MV-4-11 (cell line): ENCODE results near the gene USP48.
"Not testable (repeated sequence)": the region's sequence is repeated elsewhere in the genome, so short reads cannot be mapped to it uniquely, and the experiment has no call there.

Experiments used
- DNase-seq: peaks from one replicate; lab custom pipeline; 2025; lab: John Stamatoyannopoulos, UW

The USP48 gene

GRCh38 chr1:21774835-21775549, 8.0 kb downstream of the USP48 start:
- no peak for DNase-seq

- peak; percentile 7 for DNase-seq
These were observed 9.4 kb downstream of the USP48 start for GRCh38 chr1:21773585-21773984.

DNA sequence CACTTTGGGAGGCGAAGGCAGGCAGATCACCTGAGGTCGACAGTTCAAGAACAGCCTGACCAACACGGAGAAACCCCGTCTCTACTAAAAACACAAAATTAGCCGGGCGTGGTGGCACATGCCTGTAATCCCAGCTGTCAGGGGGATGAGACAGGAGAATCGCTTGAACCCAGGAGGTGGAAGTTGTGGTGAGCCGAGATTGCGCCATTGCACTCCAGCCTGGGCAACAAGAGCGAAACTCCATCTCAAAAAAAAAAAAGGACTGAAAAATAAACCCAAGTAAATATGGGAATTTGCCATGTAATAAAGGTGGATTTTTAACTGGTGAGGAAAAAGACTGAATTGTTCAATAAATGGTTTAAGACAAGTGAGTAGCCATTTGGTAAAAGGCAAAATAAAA, 11.3 kb downstream of the USP48 start:
- DNase-seq = peak; percentile 59

GRCh38 chr1:21770602-21771001, 12.3 kb downstream of the USP48 start:
- not testable (repeated sequence) for DNase-seq

- no peak for DNase-seq
These were observed 12.7 kb downstream of the USP48 start for GRCh38 chr1:21770201-21770600.

DNA sequence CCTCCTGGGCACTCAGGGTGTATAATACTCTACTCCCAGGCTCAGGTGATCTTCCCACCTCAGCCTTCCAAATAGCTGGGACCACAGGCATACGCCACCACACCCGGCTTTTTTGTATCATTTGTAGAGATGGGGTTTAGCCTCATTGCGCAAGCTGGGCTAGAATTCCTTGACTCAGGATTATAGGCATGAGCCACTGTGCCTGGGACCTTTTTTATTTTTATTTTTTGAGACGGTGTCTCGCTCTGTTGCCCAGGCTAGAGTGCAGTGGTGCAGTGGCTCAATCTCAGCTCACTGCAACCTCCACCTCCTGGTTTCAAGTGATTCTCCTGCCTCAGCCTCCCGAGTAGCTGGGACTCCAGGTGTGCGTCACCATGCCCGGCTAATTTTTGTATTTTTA, 15.8 kb downstream of the USP48 start:
- DNase-seq = not testable (repeated sequence)

DNA sequence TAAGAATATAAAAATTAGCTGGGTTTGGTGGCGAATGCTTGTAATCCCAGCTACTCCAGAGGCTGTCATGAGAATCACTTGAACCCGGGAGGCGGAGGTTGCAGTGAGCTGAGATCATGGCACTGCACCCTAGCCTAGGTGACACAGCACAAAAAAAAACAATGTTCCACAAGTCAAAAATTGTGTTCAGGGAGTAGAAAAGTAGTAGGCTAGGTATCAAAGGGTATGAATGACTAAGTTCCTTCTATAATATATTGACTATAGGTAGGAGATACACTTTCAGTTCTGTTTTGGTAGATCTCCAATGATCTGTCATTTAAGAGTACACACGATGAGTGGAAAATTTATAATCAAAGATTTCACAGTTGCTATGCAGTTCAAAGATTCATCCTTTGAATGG, 16.7 kb downstream of the USP48 start:
- DNase-seq = no peak

DNA sequence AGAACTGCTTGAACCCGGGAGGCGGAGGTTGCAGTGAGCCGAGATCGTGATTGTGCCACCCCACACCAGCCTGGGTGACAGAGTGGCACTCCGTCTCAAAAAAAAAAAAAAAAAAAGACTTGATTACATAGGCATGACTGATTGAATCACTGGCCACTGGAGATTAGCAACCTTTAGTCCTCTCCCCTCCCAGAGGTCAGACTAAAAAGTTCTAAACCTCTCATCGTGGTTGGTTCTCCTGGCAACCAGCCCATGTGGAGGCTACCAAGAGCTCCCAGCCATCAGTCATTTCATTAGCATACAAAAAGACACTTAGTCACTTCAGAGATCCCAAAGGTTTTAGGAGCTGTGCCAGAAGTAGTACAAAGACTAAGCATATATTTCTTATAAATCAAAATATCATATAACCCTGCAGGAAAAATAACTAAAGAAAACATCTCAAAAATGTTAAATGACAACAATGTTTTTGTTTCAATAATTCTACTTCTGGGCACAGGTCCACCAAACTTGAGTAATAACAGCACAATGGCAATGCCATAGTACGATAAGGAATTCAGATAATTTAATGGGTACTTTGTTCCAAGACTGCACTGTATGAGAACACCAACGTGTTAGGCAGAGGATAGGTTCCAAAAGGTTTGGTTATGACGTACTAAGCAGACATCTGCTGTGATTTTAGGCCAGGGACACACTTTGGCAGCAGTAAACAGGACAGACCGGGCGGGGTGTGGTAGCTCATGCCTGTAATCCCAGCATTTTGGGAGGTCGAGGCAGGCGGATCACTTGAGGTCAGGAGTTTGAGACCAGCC, 18.1 kb downstream of the USP48 start:
- DNase-seq = peak; percentile 90

DNA sequence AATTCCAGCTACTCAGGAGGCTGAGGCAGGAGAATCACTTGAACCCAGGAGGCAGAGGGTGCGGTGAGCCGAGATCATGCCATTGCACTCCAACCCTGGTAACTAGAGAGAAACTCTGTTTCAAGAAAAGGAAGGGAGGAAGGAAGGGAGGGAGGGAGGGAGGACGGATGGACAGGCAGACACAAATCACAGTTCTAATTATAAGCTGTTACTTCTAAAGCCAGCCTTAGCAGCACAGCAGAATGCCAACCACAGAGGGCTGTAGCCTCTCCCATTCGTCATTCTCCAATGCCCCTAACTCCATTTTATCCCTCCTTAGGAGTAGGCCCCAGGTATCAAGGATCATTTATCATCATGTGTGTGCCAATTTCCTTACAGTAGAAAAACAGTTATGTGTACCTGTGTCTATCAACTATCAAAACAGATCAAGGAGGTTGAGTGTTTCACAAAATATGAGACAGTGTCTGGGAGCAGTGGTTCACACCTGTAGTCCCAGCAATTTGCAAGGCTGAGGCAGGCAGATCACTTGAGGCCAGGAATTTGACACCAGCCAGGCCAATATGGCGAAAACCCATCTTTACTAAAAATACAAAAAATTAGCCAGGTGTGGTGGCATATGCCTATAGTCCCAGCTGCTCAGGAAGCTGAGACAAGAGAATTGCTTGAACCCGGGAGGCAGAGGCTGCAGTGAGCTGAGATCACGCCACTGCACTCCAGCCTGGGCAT, 19.1 kb downstream of the USP48 start:
- DNase-seq = no peak

DNA sequence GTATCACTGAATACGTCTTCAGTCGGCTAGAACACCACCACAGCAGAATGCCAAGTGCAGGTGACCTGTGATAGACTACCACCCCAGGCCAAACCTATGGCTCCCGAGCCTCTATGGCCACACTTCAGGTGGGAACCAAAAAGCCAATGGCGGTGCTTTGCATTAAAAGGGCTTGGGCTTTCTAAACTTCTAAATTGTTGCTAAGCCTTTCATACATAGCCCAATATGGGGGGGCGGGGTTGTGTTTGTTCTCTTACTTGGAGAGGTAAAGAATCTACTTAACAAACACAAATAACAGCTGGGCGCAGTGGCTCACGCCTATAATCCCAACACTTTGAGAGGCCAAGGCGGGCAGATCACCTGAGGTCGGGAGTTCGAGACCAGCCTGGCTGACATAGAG, 19.7 kb downstream of the USP48 start:
- DNase-seq = no peak

- peak; percentile 46 for DNase-seq
These were observed 20.9 kb downstream of the USP48 start for GRCh38 chr1:21762022-21762404.

DNA sequence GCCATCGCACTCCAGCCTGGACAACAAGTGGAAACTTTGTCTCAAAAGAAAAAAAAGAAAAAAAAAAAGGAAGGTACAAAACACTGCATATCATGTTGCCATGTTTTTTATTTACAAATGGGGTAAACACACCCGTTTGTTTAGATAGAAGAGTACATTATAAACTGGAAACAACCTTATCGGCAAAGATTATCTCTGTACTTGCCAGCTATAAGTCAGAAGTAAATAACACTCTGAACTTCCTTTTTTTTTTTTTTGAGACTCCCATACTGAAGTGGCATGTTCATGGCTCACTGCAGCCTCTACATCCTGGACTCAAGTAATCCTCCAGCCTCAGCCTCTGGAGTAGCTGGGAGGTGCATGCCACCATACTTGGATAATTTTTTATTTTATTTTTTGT, 21.9 kb downstream of the USP48 start:
- peak; percentile 68 for DNase-seq

- no peak for DNase-seq
These were observed 23.1 kb downstream of the USP48 start for GRCh38 chr1:21759818-21760217.

DNA sequence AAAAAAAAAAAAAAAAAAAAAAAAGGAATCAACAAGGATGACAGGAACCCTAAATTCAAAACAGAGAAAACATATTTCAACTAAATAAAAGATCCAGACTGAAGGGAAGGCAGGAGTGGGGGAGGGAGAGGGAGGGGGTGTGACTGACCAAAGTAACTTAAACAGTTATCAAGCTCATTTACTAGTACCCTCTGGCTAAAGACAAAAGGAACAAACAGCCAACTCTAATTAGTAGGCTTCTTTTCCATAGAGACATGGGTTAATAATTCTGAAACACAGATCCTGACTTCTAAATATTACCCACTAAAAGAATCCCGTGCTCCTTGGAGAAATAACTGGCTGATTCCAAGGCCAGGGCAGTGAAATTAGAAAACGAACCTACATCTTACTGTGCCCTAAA, 23.8 kb downstream of the USP48 start:
- no peak for DNase-seq

DNA sequence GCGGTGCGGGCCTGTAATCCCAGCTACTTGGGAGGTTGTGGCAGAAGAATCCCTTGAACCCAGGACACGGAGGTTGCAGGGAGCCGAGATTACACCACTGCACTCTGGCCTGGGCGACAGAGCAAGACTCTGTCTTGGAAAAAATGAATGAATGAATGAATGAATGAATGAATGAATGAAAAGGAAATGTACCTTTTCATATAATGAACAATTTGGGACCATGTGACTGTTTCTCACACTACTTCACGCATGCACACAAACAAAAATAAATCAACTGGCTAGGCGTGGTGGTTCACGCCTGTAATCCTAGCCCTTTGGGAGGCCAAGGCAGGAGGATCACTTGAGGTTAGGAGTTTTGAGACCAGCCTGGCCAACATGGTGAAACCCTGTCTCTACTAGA, 24.3 kb downstream of the USP48 start:
- DNase-seq = no peak

- no peak for DNase-seq
These were observed 26.4 kb downstream of the USP48 start for GRCh38 chr1:21756393-21757089.

GRCh38 chr1:21755067-21755466, 27.9 kb downstream of the USP48 start:
- no peak for DNase-seq

GRCh38 chr1:21754583-21754982, 28.4 kb downstream of the USP48 start:
- DNase-seq = no peak

GRCh38 chr1:21752186-21752585, 30.8 kb downstream of the USP48 start:
- no peak for DNase-seq

GRCh38 chr1:21751281-21751680, 31.7 kb downstream of the USP48 start:
- no peak for DNase-seq

DNA sequence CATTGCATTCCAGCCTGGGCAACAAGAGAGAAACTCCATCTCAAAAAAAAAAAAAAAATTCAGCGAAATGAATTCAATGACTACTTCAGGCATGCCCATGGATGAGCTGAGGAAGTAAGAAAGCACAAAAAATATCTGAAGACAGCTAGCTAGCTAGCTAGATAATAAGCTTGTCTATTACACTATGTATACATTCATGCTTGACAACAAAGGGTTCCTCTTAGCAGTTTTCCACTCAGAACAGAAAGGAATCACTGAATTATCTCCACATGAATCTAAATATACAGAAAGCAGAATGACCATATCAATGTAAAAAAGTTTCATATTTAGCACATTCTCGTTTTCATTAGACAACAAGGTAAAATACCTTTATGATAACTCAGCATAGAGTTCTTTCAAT, 32.1 kb downstream of the USP48 start:
- DNase-seq = no peak

GRCh38 chr1:21749859-21750468, 33.0 kb downstream of the USP48 start:
- DNase-seq = no peak
